Measurements from ENCODE around the gene PLCXD3.

GRCh38 chr5:41522193-41522786, 11.9 kb upstream of the PLCXD3 start:
- TF ChIP-seq, protein P1, sequence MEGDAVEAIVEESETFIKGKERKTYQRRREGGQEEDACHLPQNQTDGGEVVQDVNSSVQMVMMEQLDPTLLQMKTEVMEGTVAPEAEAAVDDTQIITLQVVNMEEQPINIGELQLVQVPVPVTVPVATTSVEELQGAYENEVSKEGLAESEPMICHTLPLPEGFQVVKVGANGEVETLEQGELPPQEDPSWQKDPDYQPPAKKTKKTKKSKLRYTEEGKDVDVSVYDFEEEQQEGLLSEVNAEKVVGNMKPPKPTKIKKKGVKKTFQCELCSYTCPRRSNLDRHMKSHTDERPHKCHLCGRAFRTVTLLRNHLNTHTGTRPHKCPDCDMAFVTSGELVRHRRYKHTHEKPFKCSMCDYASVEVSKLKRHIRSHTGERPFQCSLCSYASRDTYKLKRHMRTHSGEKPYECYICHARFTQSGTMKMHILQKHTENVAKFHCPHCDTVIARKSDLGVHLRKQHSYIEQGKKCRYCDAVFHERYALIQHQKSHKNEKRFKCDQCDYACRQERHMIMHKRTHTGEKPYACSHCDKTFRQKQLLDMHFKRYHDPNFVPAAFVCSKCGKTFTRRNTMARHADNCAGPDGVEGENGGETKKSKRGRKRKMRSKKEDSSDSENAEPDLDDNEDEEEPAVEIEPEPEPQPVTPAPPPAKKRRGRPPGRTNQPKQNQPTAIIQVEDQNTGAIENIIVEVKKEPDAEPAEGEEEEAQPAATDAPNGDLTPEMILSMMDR (IDR thresholded peaks at IDR 0.05), result no peak
- TF ChIP-seq POLR2A (IDR thresholded peaks at IDR 0.05) (no peak), POLR2AphosphoS5 (IDR thresholded peaks at IDR 0.05) (no peak)

Data from prostate gland (tissue), 2 donors.